ENCODE data around the gene MAX. TPM values are rescaled to one million over a fixed set of nuclear protein-coding genes. Genes with fewer than 3 reads are reported as not detected.

The MAX gene
- total RNA-seq, 4 donors from 2014 or later, result 79.0 to 112 (median 90.4) TPM

GRCh38 chr14:65082930-65083329, 19.4 kb downstream of the MAX start:
- Histone ChIP-seq H3K27ac (no peak overlapping the region), H3K4me1 (peaks cover 37% of the 10 kb centered on the region), H3K4me3 (no peak overlapping the region), H3K27me3 (no peaks in the 10 kb centered on the region), H3K36me3 (peaks cover 59% of the 10 kb centered on the region), H3K9me3 (no peaks in the 10 kb centered on the region)
- 73% methylated on average over 2 of the region's 2 CpGs for WGBS
- no peak for TF ChIP-seq EP300 (IDR thresholded peaks at IDR 0.05)
- no peak for TF ChIP-seq POLR2AphosphoS5 (IDR thresholded peaks at IDR 0.05)
- TF ChIP-seq, protein P1, sequence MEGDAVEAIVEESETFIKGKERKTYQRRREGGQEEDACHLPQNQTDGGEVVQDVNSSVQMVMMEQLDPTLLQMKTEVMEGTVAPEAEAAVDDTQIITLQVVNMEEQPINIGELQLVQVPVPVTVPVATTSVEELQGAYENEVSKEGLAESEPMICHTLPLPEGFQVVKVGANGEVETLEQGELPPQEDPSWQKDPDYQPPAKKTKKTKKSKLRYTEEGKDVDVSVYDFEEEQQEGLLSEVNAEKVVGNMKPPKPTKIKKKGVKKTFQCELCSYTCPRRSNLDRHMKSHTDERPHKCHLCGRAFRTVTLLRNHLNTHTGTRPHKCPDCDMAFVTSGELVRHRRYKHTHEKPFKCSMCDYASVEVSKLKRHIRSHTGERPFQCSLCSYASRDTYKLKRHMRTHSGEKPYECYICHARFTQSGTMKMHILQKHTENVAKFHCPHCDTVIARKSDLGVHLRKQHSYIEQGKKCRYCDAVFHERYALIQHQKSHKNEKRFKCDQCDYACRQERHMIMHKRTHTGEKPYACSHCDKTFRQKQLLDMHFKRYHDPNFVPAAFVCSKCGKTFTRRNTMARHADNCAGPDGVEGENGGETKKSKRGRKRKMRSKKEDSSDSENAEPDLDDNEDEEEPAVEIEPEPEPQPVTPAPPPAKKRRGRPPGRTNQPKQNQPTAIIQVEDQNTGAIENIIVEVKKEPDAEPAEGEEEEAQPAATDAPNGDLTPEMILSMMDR (IDR thresholded peaks at IDR 0.05), result no peak
- TF ChIP-seq POLR2A (IDR thresholded peaks at IDR 0.05), result no peak
- no peak for DNase-seq (ENCODE audit: low spot score in 2 of 2)

- H3K36me3 ChIP-seq, result peaks cover 59% of the 10 kb centered on the region
- H3K4me1 ChIP-seq, result peaks cover 37% of the 10 kb centered on the region
- no peak overlapping the region for H3K4me3 ChIP-seq
- H3K27ac ChIP-seq, result no peak overlapping the region
- TF ChIP-seq POLR2AphosphoS5 (IDR thresholded peaks at IDR 0.05), result no peak
- no peak for TF ChIP-seq POLR2A (IDR thresholded peaks at IDR 0.05)
- TF ChIP-seq, protein P1 (IDR thresholded peaks at IDR 0.05), result no peak
- TF ChIP-seq EP300 (IDR thresholded peaks at IDR 0.05), result no peak
- no peaks in the 10 kb centered on the region for H3K27me3 ChIP-seq
- no peaks in the 10 kb centered on the region for H3K9me3 ChIP-seq
- 65% methylated on average over 2 of the region's 2 CpGs for WGBS
- DNase-seq (ENCODE audit: low spot score in 2 of 2), result no peak
These were observed 21.2 kb downstream of the MAX start for GRCh38 chr14:65080960-65081747.

GRCh38 chr14:65079768-65080167, 22.5 kb downstream of the MAX start:
- no peak overlapping the region for H3K27ac ChIP-seq
- peaks cover 58% of the 10 kb centered on the region for H3K36me3 ChIP-seq
- WGBS, result 83% methylated on average over 5 of the region's 5 CpGs
- no peaks in the 10 kb centered on the region for H3K27me3 ChIP-seq
- TF ChIP-seq POLR2AphosphoS5 (IDR thresholded peaks at IDR 0.05) (no peak), EP300 (IDR thresholded peaks at IDR 0.05) (no peak), POLR2A (IDR thresholded peaks at IDR 0.05) (no peak)
- TF ChIP-seq, protein P1 (IDR thresholded peaks at IDR 0.05), result no peak
- no peaks in the 10 kb centered on the region for H3K9me3 ChIP-seq
- DNase-seq (ENCODE audit: low spot score in 2 of 2), result no peak
- no peak overlapping the region for H3K4me3 ChIP-seq
- peaks cover 43% of the 10 kb centered on the region for H3K4me1 ChIP-seq

GRCh38 chr14:65079201-65079600, 23.1 kb downstream of the MAX start:
- TF ChIP-seq EP300 (IDR thresholded peaks at IDR 0.05) (no peak), POLR2AphosphoS5 (IDR thresholded peaks at IDR 0.05) (no peak), POLR2A (IDR thresholded peaks at IDR 0.05) (no peak)
- TF ChIP-seq, protein P1 (IDR thresholded peaks at IDR 0.05), result no peak
- WGBS, result 79% methylated on average over 6 of the region's 6 CpGs
- Histone ChIP-seq H3K27ac (peak overlapping the region; percentile 43), H3K27me3 (no peaks in the 10 kb centered on the region), H3K4me1 (peaks cover 49% of the 10 kb centered on the region), H3K36me3 (peaks cover 58% of the 10 kb centered on the region), H3K4me3 (no peak overlapping the region), H3K9me3 (no peaks in the 10 kb centered on the region)
- no peak for DNase-seq (ENCODE audit: low spot score in 2 of 2)

DNA sequence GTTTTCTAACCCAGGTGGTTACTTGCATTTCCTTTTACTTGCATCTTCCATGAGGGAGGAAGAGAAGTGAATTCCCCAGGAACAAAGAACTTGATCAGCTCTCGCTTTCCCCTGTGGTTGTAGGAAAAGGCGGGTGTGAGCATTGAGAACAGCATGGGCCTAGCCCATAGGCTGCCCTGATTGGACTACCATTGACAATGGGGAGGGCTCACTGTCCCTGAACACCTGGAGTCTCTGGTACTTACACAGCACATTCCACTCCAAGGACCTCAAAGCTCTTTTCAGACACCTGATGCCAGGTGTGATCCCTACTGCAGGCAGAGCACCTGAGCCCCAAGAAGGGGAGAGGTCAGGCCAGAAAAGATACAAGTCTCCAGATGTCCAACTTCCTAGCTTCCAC, 25.0 kb downstream of the MAX start:
- no peak overlapping the region for H3K4me3 ChIP-seq
- no peaks in the 10 kb centered on the region for H3K9me3 ChIP-seq
- TF ChIP-seq POLR2AphosphoS5 (IDR thresholded peaks at IDR 0.05), result no peak
- no peak for TF ChIP-seq EP300 (IDR thresholded peaks at IDR 0.05)
- no peak for TF ChIP-seq POLR2A (IDR thresholded peaks at IDR 0.05)
- TF ChIP-seq, protein P1 (IDR thresholded peaks at IDR 0.05), result no peak
- DNase-seq (ENCODE audit: low spot score in 2 of 2), result no peak
- H3K27ac ChIP-seq, result no peak overlapping the region
- peaks cover 50% of the 10 kb centered on the region for H3K36me3 ChIP-seq
- WGBS, result 97% methylated on average over 2 of the region's 2 CpGs
- peaks cover 66% of the 10 kb centered on the region for H3K4me1 ChIP-seq
- no peaks in the 10 kb centered on the region for H3K27me3 ChIP-seq
